ENCODE results near the gene OR56A3.

- TF ChIP-seq SP1 (IDR thresholded peaks at IDR 0.05; ENCODE audit: low read depth) (no peak), REST (IDR thresholded peaks at IDR 0.05; ENCODE audit: low read depth) (no peak), POLR2A (IDR thresholded peaks at IDR 0.05; ENCODE audit: borderline replicate concordance, extremely low read depth, insufficient read depth, insufficient read length) (no peak), EZH2phosphoT487 (IDR thresholded peaks at IDR 0.05; ENCODE audit: borderline replicate concordance) (no peak), POLR2AphosphoS5 (IDR thresholded peaks at IDR 0.05; ENCODE audit: low read depth, low read length) (no peak), YY1 (IDR thresholded peaks at IDR 0.05; ENCODE audit: extremely low read depth, insufficient replicate concordance, low read depth, low read length) (no peak), ZFX (IDR thresholded peaks at IDR 0.05) (no peak), RAD21 (IDR thresholded peaks at IDR 0.05; ENCODE audit: low read depth) (no peak), ZBTB33 (IDR thresholded peaks at IDR 0.05; ENCODE audit: extremely low read depth, insufficient replicate concordance, low read length) (no peak), EZH2 (IDR thresholded peaks at IDR 0.05) (no peak), MAX (IDR thresholded peaks at IDR 0.05) (no peak), SRF (IDR thresholded peaks at IDR 0.05; ENCODE audit: low read depth) (no peak)
- TF ChIP-seq, protein P1, sequence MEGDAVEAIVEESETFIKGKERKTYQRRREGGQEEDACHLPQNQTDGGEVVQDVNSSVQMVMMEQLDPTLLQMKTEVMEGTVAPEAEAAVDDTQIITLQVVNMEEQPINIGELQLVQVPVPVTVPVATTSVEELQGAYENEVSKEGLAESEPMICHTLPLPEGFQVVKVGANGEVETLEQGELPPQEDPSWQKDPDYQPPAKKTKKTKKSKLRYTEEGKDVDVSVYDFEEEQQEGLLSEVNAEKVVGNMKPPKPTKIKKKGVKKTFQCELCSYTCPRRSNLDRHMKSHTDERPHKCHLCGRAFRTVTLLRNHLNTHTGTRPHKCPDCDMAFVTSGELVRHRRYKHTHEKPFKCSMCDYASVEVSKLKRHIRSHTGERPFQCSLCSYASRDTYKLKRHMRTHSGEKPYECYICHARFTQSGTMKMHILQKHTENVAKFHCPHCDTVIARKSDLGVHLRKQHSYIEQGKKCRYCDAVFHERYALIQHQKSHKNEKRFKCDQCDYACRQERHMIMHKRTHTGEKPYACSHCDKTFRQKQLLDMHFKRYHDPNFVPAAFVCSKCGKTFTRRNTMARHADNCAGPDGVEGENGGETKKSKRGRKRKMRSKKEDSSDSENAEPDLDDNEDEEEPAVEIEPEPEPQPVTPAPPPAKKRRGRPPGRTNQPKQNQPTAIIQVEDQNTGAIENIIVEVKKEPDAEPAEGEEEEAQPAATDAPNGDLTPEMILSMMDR (IDR thresholded peaks at IDR 0.05 in 2 of 3, conservative IDR thresholded peaks at IDR 0.05 in 1 of 3; ENCODE audit: borderline replicate concordance in 1 of 3, insufficient read depth in 1 of 3, low read depth in 2 of 3, low read length in 2 of 3), result no peak
These were observed 13.2 kb upstream of the OR56A3 start for GRCh38 chr11:5928811-5929210.
